ENCODE results near the gene FOSL2.

- TF ChIP-seq CTCF (IDR thresholded peaks at IDR 0.05; ENCODE audit: borderline replicate concordance, extremely low read depth, low read length, poor library complexity, severe bottlenecking), result no peak
- TF ChIP-seq EZH2 (IDR thresholded peaks at IDR 0.05; ENCODE audit: borderline replicate concordance, low read depth, low read length, severe bottlenecking), result no peak
These were observed 2.3 kb downstream of the FOSL2 start for GRCh38 chr2:28394997-28395333.
